Right forelimb (tissue), 1 donor: ENCODE data around the gene FERMT3.
"Not testable (repeated sequence)": the region's sequence is repeated elsewhere in the genome, so short reads cannot be mapped to it uniquely, and the experiment has no call there.

Experiments
- DNase-seq: peaks from one replicate; pipeline ENCODE4 v3.0.0-alpha.2; 2018

FERMT3 gene

DNA sequence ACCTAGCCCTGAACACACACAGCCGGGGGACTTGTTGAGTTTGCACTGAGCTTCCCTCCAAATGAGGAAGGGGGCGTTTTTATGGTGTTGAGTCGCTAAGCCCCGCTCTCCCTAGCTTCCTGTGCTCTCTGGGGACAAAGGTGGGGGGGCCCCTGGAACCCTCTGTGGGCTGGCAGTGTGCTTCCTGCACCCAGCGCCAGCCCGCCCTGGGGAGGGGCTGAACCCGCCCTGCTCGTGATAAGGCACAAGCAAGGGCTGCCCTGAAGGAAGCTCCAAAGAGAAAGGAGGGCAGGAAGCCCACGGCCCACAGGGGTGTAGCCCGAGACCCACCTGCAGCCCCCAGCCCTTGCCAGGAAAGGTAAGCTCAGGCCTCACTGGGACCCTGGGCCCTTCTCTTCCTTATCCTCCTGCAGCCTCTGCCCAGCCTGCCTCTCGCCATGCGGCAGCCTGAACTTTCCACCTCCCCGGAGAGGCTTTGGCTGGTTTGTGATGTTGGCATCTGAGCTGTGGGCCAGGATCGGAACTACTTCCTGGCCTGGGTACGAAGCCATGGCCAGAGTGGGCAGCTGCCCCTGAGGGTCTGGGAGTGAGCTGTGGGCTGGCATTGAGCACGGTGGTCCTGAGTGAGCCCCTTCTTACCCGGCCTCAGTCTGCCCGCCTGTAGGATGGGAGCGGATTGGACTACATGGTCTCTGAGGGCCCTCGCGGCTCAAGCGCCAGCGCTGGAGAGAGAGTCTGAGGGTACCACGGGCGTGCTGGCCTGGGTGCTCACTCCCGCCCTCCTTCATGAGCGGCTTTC lies at the start of gene FERMT3:
FERMT3 (plus strand) TSS at position 265 of the 799 bp plus-strand sequence. CDS start 644 bp downstream, outside the sequence.
- no peak for DNase-seq

DNA sequence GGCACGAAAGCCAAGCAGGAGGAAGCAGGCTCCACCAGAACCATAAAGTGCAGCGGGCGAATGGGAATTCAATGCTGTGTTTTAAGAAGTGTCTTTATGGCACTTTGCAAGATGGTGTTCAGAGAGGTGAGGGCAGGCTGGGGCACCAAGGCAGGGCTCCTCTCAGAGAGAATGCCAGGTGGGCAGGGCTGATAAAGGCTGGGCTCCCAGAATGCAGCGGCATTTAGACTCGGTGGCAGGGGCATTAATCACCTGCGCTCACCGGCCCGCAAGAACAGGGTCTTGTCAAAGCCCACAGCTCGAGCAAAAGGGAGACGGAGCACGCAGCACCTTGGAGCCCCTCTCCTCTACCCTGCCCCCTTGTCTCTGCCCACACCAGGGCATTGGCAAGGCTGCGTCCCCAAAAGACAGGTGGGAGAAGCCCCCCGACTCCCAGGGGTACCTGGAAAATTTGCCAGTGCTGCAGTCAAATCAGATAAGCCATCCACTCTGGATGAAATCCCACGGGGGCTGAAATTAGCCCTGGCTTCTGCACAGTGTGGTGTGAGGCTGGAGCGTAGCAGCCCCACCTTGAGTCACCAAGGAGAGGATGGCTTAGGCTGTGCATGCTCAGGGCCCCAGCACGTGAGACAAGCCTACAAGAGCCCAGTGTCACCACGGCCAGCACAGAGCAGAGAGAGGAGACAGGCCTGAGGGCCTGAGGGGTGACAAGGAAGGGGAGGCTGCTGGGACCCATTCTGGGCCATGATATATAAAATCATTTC lies 48.7 kb upstream of the FERMT3 start:
- DNase-seq, result no peak

GRCh38 chr11:64161037-64161436 lies 45.5 kb upstream of the FERMT3 start:
- no peak for DNase-seq

DNA sequence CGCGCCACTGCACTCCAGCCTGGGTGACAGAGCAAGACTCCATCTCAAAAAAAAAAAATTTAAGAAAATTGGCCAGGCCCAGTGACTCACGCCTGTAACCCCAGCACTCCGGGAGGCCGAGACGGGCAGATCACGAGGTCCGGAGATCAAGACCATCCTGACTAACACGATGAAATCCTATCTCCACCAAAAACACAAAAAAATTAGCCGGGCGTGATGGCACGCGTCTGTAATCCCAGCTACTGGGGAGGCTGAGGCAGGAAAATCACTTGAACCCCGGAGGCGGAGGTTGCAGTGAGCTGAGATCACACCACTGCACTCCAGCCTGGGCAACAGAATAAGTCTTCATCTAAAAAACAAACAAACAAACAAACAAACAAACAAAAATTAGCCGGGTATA lies 43.8 kb upstream of the FERMT3 start:
- DNase-seq, result not testable (repeated sequence)

GRCh38 chr11:64163951-64164350 lies 42.6 kb upstream of the FERMT3 start:
- no peak for DNase-seq

- no peak for DNase-seq
Measured at GRCh38 chr11:64164392-64165312, 41.9 kb upstream of the FERMT3 start.

DNA sequence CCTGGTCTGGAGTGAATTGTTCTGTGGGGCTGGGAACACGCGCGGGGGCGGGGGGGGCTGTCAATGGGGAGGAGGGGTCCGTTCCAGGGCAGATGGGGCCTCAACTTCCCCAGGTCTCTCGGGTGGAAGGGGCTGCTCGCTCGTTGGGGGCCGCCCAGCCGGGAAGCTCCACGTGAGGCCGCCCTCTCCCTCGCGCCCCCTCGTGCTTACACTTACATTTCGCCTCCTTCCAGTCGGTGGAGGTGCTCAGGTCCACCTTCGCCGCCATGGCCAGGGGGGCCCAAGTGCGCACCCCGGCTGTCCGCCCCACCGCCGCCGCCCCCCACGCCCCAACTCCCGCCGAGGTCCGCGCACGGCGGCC lies 41.1 kb upstream of the FERMT3 start:
- peak; percentile 62 for DNase-seq

- peak; percentile 90 for DNase-seq
Measured at GRCh38 chr11:64165842-64166635, 40.5 kb upstream of the FERMT3 start, which contains the start of gene MACROD1. Gene MACROD1 (minus strand): TSS chr11:64166113. CDS start chr11:64165994, 119 bp downstream.

DNA sequence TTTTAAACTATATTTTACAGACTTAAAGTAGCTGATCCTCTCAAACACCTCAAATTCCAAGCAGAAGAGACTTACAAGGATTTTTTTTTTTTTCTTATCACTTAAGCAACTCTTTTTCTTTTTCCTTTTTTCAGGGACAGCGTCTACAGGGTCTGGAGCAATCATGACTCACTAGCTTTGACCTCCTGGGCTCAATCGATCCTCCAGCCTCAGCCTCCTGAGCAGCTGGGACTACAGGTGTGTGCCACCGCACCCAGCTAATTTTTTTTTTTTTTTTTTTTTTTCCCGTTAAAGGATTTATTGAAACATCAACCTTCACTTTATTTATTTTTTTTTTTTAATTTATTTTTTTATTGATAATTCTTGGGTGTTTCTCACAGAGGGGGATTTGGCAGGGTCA lies 36.1 kb upstream of the FERMT3 start:
- no peak for DNase-seq

GRCh38 chr11:64173616-64174355 lies 32.7 kb upstream of the FERMT3 start:
- DNase-seq, result no peak

GRCh38 chr11:64176751-64177150 lies 29.8 kb upstream of the FERMT3 start:
- no peak for DNase-seq

- no peak for DNase-seq
Measured at GRCh38 chr11:64178203-64178602, 28.3 kb upstream of the FERMT3 start.

- no peak for DNase-seq
Measured at GRCh38 chr11:64178951-64179639, 27.4 kb upstream of the FERMT3 start.

DNA sequence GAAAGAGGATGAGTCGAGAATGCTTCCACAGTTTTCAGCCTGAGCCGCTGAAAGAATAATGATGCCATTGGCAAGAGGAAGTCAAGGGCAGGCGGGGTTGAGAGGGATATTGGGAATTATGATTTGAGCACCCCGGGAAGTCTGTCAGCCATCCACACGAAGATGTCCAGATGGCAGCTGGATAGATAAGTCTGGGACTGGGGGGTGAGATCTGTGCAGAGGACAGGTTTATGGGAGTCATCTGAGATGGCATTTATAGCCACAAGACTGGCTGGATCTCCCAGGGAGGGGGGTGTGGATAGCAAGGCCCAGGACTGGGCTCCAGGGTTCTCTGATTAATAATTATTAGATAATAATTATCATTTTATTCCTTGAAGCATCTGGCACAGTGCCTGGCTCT lies 25.6 kb upstream of the FERMT3 start:
- DNase-seq, result no peak

GRCh38 chr11:64181506-64182411 lies 24.8 kb upstream of the FERMT3 start:
- DNase-seq, result peak; percentile 87

- no peak for DNase-seq
Measured at GRCh38 chr11:64183890-64184289, 22.6 kb upstream of the FERMT3 start.

DNA sequence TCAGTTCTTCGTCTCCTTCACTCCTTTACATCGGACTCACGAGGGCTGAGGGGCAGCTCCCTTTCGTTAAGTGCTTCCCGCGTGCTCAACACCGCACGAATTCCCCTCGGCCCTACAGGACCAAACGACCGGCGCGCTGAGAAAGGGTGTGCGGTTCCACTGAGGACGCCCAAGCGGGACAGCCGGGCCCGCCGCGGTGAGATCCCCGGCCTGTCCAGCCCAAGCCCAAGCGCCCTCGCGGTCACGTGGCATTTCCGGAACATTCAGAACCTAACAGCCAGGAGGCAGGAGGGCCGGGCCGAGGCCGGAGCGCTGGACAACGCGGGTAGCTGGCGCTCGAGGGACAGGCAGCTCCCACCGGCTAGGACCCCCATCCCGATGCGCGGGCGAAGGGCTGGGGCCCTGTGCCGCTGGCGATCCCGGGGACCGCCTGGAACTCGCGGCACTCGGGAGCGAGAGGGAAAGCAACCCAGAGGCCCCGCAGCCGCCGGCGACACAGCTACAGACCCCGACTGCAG lies 21.3 kb upstream of the FERMT3 start:
- no peak for DNase-seq

DNA sequence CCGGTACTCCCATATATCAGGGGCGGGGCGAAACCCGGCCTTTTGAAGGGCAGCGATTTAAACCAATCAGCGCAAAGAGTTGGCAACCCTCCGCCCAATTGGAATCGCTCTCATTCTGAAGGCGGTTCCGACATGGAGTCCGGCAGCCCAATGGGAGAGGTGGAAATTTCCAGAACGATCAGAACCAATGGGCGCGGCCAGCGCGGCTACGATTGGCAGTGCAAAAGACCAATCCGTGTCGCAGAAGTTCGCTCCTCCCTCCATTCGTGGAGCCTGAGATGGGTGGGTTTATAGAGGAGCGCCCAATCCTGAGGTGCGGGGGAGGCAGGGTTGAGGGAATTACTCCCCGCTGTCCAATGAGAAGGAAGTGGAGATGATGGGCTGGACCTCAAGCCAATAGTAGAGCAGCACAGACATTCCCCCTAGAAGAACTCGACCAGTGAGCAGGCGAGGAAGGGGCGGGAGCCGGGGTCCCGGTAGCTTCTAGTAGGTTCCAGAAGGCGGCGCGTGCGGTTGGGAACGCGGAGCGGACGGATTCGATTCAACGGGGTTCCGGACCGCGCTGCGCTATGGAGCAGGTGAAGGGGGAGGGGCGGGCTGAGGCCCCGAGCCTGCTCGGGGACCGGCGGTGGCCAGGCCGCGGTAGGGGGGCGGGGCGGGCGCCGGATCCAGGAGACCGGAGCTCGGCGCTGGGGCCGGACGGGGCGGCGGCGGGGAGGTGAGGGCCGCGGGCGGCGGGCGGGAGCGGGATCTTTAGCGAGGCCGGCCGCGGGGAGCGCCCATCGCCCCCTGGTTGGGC lies 20.6 kb upstream of the FERMT3 start, which contains the start of gene STIP1:
STIP1 (plus strand) TSS at position 479 of the 799 bp plus-strand sequence; CDS start at position 570, 91 bp downstream.
- DNase-seq, result peak; percentile 99
